Bladder microvascular endothelial cell (primary cell): ENCODE results near the gene COX6B2. TPM values are rescaled to one million over a fixed set of nuclear protein-coding genes. Genes with fewer than 3 reads are reported as not detected.

Experiments
- total RNA-seq: library from RNA; depleted of rRNA; stranded (reverse); fragments of >200 nt; gene quantifications from 2 replicates; pipeline ENCODE4 v1.2.3, GENCODE V29; 2014

COX6B2 gene, protein sequence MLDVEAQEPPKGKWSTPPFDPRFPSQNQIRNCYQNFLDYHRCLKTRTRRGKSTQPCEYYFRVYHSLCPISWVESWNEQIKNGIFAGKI
- not detected in 2 replicates for total RNA-seq

DNA sequence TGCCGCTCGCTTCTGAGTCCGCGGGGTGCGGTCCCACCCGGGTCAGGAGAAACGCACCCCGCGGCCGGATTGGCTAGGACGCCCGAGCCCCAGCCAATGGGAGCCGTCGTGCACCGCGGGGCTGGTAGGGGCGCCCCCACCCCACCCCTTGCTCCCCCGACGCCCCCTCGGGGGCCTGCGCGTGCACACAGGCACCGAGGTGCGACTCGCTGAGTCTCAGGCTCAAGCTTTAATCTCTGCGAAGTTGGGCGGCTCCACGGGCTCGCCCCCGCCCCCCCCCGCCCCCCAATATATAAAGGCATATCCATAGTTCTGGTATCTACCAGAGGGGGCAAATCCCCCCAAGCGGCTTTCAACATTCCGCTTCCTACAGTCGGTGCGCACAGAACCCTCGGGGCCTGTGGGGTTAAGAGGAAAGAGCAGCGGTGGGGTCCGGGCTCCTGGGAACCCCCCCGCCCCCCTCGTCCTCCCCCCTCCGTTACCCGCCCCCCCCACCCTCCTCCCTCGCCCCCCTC, at the start of gene COX6B2:
COX6B2 (minus strand) TSS at position 22 of the 515 bp plus-strand sequence. CDS start 198 bp downstream, outside the sequence.

DNA sequence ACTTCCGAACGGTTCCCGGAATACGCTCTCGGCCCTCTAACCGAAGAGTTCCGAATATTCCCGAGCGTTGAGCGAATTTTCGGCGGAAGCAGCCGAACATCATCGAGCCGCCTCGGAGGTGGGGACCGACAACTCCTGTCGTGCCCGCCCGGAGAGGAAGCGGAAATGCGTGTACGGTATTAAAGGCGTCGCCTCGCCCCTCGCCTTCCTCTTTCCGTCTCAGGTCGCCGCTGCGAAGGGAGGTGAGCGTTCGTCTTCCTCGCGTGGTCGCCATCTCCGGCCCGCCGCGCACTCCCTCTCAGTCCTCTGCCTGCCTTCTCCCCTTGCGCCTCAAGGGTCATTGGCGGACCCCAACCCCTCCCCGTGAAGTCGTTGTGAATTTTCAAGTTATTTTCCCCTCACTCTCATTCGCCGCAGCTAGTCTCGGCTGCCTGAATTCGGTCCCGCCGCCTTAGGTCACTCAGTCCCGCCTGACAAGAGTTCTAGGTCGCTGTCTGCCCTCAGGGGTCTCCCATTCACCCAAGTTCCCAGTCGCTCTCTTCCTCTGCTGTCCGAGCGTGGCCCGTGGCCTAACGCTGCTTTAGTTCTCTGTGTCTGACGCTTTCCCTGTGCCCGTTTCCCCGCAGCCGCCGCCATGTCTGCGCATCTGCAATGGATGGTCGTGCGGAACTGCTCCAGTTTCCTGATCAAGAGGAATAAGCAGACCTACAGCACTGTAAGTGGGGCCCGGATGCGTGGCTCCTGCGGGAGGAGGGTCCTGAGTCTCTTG, 31.4 kb upstream of the COX6B2 start, which contains the start of gene RPL28:
RPL28 (plus strand) TSS at position 209 of the 769 bp plus-strand sequence; CDS start at position 635, 426 bp downstream.

DNA sequence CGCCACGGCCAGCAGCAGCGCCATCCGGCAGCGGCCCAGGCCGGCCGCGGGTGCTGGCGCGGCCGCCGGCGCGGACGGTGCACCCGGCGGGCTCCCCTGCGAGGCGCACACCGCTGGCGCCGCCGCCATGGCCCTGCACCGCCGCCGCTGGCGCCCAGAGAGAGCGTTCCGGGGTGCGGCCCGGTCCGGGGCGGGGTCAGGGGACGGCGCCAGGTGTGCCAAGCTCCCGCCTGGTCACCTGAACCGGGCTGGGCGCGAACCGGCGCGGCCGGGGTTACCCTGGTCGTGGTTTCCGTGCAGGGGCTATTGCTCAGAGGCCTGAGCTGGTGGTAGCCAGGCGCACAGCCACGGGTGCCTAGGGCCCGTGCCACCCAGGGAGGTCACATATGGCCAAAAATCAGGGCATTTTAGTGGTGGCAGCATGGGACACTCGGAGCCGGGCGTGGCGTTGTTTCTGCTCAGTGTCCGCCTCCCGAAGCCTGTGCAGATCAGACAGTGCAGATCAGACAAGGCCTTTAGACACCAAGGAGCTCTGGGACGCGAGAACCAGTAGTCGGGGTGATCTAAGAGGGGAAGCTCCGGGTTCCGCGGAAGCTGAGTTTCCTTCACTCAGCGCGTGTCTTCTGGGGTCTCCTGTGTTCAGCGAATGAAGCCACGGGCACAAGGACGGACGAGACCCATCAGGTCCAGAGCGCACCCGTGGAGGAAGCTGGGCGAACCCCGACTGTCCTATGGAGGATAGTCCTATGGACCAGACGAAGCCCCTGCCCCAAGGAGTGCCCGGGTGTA, 29.8 kb upstream of the COX6B2 start, which contains the start of gene TMEM238:
TMEM238 (minus strand) TSS at position 162 of the 789 bp plus-strand sequence; CDS start at position 129, 33 bp downstream.

GRCh38 chr19:55376241-55376933, 21.9 kb upstream of the COX6B2 start, which contains the start of gene TMEM190:
TSS of gene TMEM190 (plus strand) at chr19:55376826. CDS start at chr19:55376854, 28 bp downstream.

DNA sequence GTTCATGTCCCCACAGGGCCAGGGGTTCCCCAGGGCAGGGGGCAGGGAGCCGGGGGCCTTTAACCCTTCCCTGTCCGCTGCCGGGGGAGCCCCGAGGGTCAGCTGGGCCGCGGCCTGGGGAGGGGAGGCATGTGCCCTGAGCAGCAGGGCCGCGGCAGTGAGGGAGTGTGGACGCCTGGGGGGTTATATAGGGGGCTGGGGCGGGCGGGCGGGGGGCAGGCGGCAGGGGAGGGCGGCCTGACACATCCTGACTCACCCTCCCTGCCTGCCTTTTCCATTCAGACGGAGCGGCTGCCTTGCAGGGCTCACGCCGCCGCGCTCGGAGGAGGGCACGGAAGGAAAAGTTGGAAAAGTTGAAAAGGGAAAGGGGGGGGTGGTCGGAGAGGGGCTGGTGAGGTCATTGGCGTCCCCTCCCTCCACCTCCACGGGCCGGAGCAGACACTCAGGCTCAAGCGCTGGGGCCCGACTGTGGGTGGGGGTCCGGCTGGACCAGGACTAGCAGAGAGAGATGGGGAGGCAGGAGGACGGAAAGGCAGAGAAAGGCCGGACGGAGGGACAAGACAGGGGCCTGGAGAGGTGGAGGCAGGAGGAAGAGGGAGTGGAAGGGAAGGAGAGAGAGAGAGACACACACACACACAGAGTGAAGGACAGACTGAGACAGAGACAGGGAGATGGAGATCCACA, 15.9 kb upstream of the COX6B2 start, which contains the start of gene IL11:
IL11 (minus strand) TSS at position 159 of the 684 bp plus-strand sequence; CDS start at position 6, 153 bp downstream.

DNA sequence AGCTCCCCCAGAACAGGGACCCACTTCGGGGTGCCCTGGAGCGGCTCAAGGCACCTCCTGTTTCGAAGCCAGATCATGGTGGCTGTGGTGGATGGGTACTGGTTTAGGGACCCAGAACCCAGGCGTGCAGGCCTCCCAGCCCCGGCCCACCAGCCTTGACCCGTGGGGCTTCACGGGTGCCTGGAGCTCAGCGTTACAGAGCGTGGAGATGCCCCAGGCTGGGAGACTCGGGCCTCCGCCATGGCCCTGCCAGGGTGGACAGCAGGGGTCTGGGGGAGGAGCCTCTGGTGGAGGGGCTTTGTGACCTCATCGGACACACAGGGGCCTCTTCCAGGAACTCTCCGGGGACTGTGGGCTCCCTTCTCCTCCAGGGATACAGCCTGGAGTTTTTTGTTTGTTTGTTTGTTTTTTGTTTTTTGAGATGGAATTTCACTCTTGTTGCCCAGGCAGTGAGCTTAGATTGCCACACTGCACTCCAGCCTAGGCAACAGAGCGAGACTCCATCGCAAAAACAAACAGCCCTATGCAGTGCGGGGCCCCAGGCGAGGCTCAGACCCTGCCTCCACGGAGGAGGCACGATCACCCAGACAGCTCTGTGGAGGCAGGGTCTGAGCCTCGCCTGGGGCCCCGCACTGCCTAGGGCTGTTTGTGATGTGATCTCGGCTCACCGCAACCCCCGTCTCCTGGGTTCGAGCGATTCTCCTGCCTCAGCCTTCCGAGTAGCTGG, 8.6 kb upstream of the COX6B2 start, which contains the start of gene GARIN5B:
GARIN5B (minus strand) TSS at position 271 of the 727 bp plus-strand sequence; CDS start at position 77, 194 bp downstream.

DNA sequence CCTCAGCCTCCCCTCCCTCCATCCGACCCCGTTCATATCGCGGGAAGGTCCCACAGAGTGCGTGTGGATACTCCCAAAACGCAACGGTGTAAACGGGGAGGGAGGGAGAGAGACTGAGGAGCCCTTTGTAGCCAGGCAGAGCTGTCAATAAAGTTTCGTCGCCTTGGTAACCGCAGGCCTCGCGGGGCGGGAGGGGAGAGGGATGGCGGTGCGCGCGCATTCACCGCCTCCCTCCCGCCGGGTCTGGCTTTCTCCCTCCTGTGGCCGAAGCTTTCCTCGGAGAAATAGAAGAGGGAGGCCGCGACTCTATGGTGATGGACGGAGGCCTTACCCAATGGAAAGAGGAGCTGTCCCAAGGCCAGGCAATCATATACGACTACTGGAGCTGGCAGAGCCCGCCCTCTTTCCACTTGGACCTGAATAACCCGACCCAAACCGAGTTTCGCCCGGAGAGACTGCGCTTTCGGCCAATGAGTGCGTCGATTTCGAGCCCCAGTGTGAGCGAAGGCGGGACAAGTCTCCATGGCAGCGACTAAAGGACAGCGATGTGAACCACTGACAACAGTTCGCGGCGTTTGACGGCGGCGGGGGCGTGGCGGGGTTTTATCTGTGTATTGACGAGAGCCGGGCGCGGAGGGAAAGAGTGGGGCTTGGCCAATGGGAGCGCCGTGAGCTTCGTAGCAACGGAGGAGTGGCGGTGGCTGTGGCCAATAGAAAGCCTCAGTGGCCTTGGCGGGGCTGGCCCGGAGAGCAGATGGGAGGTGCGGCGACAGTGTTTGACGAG, 15.2 kb downstream of the COX6B2 start, which contains the start of gene KMT5C:
KMT5C (plus strand) TSS at position 772 of the 784 bp plus-strand sequence. CDS start 2,061 bp downstream, outside the sequence.

DNA sequence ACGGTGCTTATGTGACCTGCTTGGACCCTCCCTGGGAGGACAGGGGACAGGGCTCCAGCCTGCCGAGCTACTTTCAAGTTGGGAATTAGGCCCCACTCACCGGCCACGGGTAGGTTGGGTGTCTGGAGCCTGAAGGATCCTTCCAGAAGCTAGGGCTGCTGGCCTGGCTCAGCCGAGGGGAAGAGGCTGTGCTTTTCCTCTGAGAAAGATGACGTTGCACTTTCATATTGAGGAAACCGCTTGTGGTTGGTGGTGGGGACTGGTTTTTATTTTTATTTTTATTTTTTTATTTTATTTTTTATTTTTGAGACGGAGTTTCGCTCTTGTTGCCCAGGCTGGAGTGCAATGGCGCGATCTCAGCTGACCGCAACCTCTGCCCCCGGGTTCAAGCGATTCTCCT, 29.3 kb downstream of the COX6B2 start, which contains the start of gene TMEM150B:
TMEM150B (minus strand) TSS at position 170 of the 400 bp plus-strand sequence. CDS start 4,305 bp downstream, outside the sequence.

Other genes with a start within 250 kb of the COX6B2 start
- gene PPP1R12C, start 237.1 kb downstream of the COX6B2 start, total RNA-seq = 34.8 and 39.8 TPM in 2 replicates
- gene TNNT1, start 205.5 kb downstream of the COX6B2 start, total RNA-seq = 1.4 and 4.7 TPM in 2 replicates
- gene TNNI3, start 197.0 kb downstream of the COX6B2 start, total RNA-seq = not detected in 2 replicates
- 0.16 and 0.19 TPM in 2 replicates for gene DNAAF3, start 188.1 kb downstream of the COX6B2 start, total RNA-seq
- not detected in 2 replicates for gene SYT5, start 174.4 kb downstream of the COX6B2 start, total RNA-seq
- 0.25 and 0.65 TPM in 2 replicates for gene PTPRH, start 145.2 kb downstream of the COX6B2 start, total RNA-seq
- gene TMEM86B, start 126.0 kb downstream of the COX6B2 start, total RNA-seq = 0.32 and 1.0 TPM in 2 replicates
- 20.4 and 44.2 TPM in 2 replicates for gene PPP6R1, start 95.7 kb downstream of the COX6B2 start, total RNA-seq
- gene HSPBP1, start 74.6 kb downstream of the COX6B2 start, total RNA-seq = 21.5 and 23.5 TPM in 2 replicates
- gene BRSK1, start 70.7 kb downstream of the COX6B2 start, total RNA-seq = 0.49 and 0.82 TPM in 2 replicates
- not detected in 2 replicates for gene TMEM150B, start 29.4 kb downstream of the COX6B2 start, total RNA-seq
- 3.9 and 6.2 TPM in 2 replicates for gene KMT5C, start 14.8 kb downstream of the COX6B2 start, total RNA-seq
- not detected in 2 replicates for gene GARIN5B, start 8.5 kb upstream of the COX6B2 start, total RNA-seq
- under 0.01 TPM in 1 of 2 replicates, not detected in the other for gene IL11, start 15.7 kb upstream of the COX6B2 start, total RNA-seq
- not detected in 2 replicates for gene TMEM190, start 22.1 kb upstream of the COX6B2 start, total RNA-seq
- not detected in 2 replicates for gene TMEM238, start 29.6 kb upstream of the COX6B2 start, total RNA-seq
- gene RPL28, start 31.2 kb upstream of the COX6B2 start, total RNA-seq = 170 and 234 TPM in 2 replicates
- 31.8 and 82.4 TPM in 2 replicates for gene UBE2S, start 53.1 kb upstream of the COX6B2 start, total RNA-seq
- not detected in 2 replicates for gene SHISA7, start 88.6 kb upstream of the COX6B2 start, total RNA-seq
- gene ISOC2, start 106.9 kb upstream of the COX6B2 start, total RNA-seq = 38.4 and 40.0 TPM in 2 replicates
- gene C19orf85, start 110.0 kb upstream of the COX6B2 start, total RNA-seq = not detected in 2 replicates
- 0.81 and 1.8 TPM in 2 replicates for gene ZNF628, start 121.9 kb upstream of the COX6B2 start, total RNA-seq
- gene NAT14, start 130.5 kb upstream of the COX6B2 start, total RNA-seq = 9.4 and 9.8 TPM in 2 replicates
- 0.16 and 0.31 TPM in 2 replicates for gene SSC5D, start 133.7 kb upstream of the COX6B2 start, total RNA-seq
- gene SBK2, start 182.4 kb upstream of the COX6B2 start, total RNA-seq = not detected in 2 replicates
- 0.13 and 0.16 TPM in 2 replicates for gene SBK3, start 190.8 kb upstream of the COX6B2 start, total RNA-seq
- 2.1 and 3.0 TPM in 2 replicates for gene ZNF579, start 226.1 kb upstream of the COX6B2 start, total RNA-seq
- 1.3 and 3.1 TPM in 2 replicates for gene FIZ1, start 244.8 kb upstream of the COX6B2 start, total RNA-seq
- 9.5 and 10.5 TPM in 2 replicates for gene ZNF524, start 245.6 kb upstream of the COX6B2 start, total RNA-seq